HG03045 (cell line): ENCODE data around the gene RAD54L.

Experiments
- ATAC-seq: cut with Tn5 transposase; IDR thresholded peaks from one replicate; pipeline ENCODE4 v1.9.1; 2021; ENCODE audit warnings: mild to moderate bottlenecking, moderate library complexity; ENCODE audit not compliant: unreplicated experiment

Gene RAD54L

DNA sequence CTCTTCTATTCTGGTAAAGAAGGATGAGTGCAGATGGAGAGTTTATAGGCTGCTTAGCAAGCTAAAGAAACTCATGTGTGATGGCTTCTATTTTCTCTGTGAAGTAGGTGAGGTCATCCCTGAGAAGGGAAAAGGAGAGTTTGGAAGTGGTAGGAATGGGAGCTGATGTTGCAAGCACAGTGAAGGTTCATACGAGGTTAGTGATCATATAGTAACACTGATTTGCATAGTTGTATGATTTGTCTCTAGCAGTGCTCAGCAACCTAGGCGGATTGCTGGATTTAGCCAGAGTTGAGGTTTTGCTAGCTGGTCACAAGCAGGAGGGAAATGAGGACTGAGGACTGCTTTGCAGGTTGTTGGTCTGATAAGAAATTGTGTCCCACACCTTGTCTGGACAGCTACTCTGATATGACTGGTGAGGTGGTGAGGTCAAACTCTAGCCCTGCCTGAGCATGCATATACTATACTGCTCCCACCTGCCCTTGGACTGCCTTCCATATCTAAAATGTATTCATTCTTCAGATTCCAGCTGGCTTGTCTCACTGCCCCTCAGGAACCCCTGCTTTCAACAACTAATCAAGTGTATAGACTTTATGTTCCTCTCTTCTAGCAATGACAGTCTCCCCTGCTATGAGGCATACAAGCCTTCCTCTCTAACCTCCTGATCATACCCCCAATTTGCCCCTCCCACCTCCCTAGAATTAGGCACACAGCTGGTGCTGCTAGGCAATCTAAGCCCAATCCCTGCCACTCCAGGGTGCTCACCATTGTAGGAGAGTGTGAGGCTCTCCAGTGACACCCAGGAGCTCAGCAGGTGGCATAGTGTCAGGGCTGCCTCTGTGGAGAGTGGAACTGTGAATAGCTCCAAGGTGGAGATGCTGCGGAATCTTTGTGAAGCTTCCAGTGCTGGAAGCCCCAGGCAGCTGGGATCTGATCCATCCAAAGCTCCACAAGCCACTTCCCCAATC lies 37.3 kb downstream of the RAD54L start:
- no peak for ATAC-seq

DNA sequence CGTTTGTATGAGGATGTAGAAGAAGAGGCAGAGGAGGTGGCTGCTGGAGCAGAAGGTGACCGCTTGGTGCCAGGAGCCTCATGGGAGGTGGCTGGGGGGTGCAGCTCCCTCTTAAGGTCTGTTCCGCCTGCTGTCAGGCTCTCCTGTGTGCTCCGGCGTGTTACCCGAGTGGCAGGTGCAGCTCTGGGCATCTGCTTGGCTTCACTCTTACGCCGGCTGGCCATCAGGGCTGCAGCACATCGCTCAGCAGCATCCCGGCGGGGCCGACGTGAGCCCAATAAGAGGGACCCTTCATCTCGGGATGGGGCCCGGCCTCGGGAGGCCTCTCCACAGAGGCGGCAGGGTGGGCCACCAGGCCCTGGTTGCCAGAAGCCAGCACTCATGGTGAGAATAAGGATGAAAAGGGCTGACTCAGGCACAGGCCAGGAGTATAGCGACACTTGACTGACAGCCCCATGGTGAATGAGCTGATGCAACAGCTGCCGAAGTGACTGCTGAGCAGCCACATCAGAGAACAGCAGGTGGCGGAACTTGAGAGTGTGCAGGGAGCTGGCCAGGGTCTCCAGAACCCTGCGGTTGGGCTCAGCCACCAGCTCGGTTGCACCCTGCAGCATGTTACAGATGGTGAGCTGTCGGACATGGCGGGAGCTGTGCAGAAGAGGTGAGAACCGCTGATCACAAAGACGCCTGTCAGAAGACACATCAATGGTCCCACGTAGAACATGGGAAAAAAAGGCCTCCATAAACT lies 38.3 kb downstream of the RAD54L start:
- no peak for ATAC-seq

DNA sequence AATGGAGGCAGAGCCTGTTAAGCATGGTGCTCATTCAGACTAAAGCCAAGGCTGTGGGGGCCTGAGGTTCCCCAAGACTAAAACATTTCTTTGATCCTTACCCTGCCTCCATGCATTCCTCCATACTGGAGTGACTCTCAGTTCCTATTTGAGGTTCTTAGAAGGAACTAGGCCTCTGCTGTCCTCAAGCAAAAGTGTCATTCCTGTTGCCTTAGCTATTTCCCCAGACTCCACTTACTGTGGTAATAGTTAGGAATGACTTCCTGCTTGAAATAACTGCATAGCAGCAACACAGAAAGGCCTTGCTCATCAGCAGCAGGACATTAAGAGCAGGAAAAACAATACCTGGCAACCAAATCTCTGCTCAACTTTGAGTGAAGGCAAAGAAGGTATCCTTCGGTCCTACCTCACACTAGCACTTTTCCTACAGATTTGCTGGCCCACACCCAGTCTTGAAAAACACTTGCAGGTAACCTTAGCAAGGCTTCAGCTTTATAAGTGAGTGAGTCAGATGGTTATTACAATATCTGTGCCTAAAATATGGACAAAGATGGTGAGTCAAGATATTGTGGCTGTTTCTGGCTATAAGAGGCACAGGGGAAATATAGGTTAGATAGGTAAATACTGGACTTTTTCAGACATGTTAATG lies 41.0 kb downstream of the RAD54L start:
- no peak for ATAC-seq

DNA sequence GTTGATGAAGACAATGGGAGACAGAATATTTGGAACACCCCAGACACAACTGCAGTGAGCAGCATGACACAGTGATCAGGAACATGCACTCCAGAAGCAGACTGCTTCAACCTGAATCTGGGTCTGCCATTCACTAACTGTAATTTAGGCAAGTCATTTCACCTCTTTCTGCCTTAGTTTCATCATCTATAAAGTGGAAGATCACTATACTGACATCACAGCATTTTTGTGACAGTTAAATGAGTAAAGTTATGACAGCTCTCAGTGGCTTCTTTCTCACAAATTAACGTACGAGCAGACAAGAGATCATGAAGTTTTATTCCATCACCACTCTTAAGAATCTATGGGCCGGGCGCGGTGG lies 41.6 kb downstream of the RAD54L start:
- no peak for ATAC-seq

DNA sequence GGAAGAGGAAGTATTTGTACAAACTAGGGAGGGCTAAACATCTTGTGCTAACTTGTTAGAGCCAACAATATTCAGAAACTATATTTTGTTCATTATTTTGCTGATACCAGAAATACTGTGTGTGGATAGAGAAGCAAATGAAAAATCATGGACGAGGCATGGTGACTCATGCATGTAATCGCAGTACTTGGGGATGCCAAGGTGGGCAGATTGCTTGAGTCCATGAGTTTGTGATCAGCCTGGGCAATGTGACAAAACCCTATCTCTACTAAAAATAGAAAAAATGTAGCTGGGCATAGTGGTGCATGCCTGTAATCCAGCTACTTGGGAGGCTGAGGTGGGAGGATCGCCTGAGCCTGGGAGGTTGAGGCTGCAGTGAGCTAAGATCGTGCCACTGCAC lies 42.4 kb downstream of the RAD54L start:
- no peak for ATAC-seq

DNA sequence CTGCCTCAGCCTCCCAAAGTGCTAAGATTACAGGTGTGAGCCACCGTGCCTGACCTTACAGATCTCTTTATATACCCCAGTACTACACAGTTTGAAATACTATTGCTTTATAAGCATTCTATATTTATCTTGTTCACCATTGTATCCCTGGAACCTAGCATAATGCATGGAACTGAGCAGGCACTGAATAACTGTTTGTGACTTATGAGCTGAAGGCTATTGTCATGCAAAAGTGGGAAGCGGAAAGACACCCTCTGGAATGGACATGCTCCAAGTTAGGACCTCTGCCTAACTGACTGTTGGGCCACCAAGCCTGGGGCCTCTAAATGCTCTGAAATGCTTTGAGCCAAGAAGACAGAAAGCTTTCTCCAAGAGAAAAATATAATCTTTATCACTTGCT lies 47.7 kb downstream of the RAD54L start:
- no peak for ATAC-seq

DNA sequence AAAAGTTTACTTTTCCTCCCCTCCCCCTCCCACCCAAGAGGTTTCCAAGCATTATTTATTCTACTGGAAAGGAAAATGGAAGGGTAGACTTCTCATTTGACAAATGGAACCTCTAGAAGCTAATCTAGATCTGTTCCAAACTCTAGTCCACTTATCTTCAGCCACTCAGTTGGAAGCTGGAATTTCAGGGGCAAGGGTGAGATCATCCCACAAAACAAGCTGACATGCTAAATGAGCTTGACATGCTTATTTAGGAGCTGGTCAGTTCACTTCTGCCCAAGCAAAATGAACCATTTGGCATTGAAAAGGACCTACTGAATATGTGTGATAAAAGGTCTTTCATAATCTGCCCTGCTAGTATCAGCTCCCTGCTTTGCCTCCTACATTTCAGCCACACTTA lies 50.8 kb downstream of the RAD54L start:
- ATAC-seq: no peak

DNA sequence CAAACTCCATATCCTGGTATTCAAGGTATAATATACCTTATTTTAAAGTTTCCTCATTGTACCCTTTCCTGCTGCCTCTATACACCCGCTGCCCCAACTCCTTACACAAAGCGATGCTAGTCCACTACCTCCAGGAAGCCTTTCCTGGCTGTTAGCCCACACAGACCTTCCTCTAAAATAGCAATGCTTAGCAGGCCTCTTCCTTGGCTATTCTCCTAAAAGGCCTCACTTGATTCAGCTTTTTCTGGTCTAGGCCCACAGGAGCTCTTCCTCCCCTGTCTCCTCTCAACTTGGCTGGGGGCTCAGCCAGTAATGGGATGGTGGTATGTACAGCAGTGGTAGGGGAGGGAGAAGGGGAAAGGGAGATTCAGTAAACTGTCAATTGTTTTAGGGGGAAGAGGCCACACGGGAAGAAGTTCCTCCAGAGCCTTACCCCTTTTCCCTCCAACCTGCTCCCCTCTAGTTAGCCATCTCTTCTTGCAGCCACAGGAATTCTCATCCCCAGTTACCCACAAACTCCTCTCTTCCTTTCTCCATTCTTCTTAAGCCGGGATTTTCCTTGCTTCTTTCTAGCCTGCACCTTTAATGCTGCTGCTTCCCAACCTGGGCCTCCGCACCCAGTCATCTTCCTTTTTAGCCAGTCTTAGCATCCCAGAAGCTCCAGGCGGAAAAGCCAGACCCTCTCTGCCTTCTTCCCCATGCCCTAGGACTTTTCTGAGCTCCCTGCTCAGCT lies 53.3 kb downstream of the RAD54L start:
- ATAC-seq: no peak

DNA sequence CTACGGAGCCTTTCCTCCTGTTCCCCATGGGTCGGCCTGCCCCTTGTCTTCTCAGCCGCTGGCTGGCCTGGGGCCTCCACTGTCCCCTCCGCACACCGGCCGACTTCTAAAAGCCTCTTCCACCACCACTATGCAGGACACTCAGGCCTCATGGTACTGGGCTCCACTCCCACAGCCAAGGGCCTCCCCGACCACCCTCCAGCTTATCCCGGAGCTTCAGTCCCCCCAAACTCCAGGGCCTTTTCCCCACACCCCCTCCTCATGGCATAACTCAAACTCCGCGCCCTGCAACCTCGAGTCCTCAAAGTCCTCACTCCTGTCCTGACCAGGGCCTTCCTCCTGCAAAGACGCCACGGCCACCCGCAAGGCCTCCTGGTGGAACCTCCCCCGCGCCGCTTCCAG lies 53.8 kb downstream of the RAD54L start:
- ATAC-seq: no peak

DNA sequence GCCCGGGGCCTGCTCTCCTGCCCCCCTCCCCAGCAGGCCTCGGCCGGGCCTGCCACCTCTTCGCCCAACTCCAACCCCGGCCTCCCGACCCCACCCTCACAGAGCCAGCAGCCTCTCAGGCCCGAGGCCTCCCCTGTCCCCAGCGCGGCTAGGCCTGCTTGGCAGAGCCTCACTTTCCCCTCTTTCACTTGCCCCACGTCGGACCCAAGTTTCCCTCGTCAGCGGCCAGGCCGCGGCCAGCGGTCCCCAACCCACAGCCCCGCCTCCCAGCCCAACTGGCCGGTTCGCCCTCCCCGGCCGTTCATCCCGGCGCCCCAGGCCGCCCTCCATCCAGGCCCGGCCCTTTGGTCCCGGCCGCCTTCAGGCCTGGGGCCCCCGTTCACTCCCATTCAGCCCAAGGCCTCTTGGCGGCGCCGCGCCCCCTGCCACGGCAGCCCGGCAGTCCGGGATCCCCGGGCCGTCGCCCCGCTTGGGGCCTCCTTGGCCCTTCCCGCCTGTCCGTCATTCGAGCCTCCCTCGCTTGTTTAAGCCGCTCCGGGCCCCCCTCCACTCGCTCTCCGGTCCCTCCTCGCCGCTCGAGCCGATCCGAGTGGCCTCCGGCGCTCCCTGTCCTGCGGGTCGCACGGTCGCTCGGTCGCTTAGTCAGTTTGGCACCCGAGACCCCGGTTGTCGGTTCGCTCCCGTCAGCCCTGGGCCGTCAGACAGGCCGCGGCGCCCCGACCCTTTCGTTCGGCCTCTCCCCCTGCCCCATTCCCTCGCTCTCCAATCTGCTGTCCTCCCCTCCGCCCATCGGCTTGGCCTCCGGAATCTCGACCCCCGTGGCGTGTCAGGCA lies 54.5 kb downstream of the RAD54L start:
- no peak for ATAC-seq

DNA sequence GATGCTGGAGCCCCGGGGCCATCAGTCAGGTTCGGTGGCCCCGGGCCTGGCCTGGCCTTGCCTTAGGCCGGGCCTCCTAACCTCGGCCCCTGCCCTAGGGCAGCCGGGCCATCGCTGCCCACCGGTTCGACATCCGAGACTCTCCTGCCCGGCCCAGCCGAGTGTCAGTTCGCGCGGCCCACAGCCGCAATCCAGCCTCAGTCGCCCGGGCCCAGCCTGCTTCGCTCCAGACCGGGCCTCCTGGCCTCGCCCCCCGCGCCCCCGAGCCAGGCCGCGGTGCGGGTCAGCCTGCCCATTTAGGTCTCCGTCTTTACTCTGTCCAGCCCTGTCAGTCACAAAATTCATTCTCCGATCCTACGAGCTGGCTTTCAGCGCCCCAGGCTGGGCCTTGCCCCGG lies 55.1 kb downstream of the RAD54L start:
- ATAC-seq: peak; percentile 5

DNA sequence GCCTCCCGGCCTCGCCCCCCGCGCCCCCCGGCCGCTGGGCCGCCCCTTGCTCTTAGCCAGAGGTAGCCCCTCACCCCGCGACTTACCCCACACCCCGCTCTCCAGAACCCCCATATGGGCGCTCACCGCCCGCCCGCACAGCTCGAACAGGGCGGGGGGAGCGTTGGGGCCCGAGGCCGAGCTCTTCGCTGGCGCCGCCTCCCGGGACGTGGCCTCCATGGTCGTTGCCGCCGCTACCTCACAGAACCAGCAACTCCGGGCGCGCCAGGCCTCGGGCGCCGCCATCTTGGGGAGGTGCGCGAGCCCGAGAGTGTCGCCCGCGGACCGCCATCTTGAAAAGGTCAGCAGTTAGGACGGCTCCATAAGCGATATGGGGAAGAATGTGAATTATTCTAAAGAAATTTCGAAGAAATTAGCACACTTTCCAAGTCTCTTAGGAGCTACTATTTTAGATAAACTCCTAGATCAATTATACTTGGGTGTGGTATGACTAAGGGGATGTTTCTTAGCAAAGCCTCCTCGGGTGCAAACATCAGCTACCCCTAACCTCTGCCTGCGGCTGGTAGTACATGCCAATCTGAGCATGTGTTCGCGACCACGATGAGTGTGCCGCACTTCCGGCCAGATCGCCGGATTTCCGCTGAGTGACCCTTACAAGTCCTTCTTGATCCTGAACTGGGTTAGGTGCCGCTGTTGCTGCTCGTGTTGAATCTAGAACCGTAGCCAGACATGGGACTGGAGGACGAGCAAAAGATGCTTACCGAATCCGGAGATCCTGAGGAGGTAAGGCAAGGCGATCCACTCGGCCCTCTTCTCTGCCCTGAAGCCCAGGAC lies 55.7 kb downstream of the RAD54L start, which contains the start of the genes LRRC41 and UQCRH:
Gene LRRC41, minus strand, starts transcription at position 579 of the 834 bp plus-strand sequence. Its CDS starts 294 bp downstream, at position 285.
Gene UQCRH, plus strand, starts transcription at position 661 of the 834 bp plus-strand sequence. Its CDS starts 69 bp downstream, at position 730.
- peak; percentile 81 for ATAC-seq

DNA sequence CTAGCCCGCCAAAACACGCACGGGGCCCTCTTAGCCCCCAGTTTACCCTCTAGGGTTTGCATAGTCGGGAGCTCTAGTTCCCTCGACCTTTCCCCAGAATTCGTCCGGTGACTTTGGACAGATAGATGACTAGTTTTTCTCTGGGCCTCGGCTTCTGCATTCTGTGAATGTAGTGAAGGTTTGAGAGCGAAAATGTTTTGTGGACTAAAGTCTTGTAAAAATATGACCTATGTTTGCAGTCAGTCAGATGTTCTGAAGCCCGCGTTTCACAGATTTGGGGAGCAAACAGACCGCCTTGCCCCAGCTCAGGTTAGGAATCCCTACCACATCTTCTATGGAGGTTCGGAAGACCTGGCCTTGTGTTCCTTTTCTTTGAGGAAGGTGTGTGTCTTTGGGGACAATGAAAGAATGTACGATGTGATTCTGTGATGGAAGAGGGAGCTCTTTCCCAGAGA lies 56.3 kb downstream of the RAD54L start:
- ATAC-seq: no peak

DNA sequence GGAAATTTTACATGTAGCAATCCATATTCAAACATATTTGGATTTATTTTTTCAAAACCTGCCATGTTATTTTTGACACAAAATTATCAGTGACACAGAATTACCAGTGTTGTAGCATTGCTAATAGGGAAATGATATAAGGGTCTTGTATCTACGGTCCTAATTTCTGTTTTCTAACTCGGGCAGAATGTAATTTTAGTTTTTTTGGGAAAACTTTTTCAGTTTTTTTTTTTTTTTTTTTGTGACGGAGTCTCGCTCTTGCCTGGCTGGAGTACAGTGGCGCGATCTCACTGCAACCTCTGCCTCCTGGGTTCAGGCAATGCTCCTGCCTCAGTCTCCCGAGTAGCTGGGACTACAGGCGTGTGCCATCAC lies 58.6 kb downstream of the RAD54L start:
- ATAC-seq: no peak

DNA sequence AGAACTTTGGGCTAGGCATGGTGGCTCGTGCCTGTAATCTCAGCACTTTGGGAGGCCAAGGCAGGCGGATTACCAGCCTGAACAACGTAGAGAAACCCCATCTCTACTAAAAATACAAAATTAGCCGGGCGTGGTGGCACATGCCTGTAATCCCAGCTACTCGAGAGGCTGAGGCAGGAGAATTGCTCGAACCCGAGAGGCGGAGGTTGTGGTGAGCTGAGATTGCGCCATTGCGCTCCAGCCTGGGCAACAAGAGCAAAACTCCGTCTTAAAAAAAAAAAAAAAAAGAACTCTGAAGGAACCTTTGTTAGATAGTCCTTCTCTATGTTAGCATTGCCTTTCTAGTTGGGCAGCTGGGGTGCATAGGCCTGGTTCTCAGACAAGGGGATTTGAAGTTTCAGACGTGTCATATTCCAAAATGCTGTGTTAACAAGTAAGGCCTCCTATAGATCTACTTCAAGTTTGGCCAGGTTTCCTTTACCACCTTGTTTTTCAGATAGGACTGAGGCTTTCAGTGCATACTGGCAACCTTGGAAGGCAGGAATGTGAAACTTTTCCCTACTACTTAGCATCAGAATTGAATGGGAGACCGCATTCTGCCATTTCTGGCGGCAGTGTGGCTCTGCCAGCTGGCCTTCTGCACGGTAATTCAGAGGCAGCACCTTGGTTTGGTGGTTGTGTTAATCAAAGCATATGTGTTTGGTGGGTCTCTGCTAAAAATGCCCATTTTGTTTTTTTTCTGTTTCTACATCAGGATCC lies 62.0 kb downstream of the RAD54L start:
- no peak for ATAC-seq

DNA sequence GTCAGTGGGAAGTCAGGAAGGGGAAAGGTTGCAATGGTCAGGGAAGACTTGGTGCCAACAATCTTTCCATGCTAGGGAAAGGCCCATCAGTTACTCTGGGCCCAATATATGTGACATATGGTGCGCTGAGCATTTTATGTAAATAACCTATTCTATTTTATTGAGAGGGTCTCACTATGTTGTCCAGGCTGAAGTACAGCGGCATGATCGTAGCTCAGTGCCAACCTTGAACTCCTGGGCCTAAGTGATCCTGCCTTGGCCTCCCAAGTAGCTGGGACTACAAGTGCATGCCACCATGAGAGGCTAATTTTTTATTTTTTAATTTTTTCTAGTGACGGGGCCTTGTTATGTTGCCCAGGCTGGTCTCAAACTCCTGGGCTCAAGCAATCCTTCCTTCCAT lies 62.8 kb downstream of the RAD54L start:
- no peak for ATAC-seq

DNA sequence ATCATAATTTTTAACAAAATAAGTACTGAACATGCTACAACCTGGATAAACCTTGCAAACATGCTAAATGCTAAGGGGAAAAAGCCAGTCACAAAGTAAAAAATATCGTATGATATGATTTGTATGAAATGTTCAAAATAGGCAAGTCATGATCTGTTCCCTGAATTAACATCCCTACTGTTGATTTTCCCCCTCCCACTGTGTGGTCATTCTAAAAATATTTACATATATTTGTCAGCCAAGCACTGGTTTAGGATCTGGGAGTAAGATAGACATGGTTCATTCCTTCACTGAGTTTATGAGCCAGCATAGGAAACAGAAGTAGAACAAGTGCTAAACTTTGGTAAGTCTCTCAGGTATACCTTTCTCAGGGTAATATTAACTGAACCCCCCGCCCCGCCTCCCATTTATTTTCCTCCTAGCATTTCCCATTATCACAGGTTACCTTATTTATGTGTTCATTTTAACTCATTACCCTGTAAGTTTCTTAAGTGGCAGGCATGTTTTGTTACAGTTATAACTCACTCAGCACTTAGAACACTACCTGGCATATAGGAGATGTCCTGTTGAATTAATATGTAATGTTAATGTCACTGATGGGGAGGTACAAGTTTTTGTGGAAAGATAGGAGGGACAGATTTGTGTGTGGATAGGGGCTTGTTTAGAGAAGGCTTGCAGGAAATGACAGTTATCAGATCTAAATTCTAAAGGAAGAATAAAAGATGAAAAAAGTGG lies 68.3 kb downstream of the RAD54L start:
- no peak for ATAC-seq
